Hematopoietic multipotent progenitor cell treated with erythropoietin and hydrocortisone succinate and interleukin-3 and kit ligand, for 15 days (in vitro differentiated cells): Measurements from ENCODE around the gene IP6K1.
"Not testable (repeated sequence)": the region's sequence is repeated elsewhere in the genome, so short reads cannot be mapped to it uniquely, and the experiment has no call there.

Source experiments
- DNase-seq: peaks from one replicate; pipeline ENCODE4 v3.0.0-alpha.2; 2015; ENCODE audit warnings: low spot score

The IP6K1 gene

GRCh38 chr3:49711489-49711888 lies 74.9 kb downstream of the IP6K1 start:
- DNase-seq = no peak

GRCh38 chr3:49709852-49710251 lies 76.5 kb downstream of the IP6K1 start:
- DNase-seq = no peak

DNA sequence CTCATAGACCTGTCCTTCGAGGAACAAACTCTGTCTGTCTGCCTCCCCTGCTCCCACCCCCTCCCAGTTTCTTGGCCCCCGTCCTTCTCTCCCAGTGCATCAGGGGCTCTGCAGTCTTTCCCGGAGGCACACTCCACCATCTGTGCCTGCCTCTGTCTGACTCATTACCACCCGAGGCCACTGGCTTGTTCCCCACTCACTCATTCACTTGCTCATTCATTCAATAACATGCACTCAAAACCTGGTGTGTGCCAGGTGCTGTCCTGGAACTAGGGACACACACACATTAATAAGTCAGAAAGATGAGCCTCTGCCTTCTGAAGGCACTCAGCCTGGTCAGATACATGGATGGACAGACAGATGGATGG lies 79.2 kb downstream of the IP6K1 start:
- DNase-seq = no peak

- DNase-seq = no peak
These were observed 79.8 kb downstream of the IP6K1 start for GRCh38 chr3:49706456-49707112.

DNA sequence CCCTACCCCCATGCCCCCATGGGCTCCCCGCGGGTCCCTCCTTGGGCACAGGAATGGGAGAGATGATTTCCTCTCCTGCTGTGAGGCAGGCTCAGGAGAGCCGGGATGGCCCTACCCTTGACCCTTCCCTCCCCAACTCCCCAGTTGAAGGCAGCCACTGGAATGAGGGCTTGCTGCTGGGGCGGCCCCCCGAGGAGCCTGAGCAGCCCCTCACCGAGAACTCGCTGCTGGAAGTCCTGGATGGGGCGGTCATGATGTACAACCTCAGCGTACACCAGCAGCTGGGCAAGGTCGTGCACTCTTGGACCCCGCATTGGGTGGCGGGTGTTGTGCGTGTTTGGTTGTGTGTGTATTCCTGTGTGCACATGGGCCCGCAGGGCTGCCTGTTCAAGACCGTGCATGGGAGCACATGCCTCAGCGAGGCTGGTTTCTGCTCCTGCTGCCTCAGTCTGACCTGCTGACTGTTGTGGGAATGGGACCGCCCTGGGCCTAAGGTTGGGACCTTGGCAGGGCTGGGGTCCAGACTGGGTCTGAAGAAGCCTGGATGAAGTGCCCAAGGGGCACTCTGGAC lies 80.9 kb downstream of the IP6K1 start:
- DNase-seq = no peak

DNA sequence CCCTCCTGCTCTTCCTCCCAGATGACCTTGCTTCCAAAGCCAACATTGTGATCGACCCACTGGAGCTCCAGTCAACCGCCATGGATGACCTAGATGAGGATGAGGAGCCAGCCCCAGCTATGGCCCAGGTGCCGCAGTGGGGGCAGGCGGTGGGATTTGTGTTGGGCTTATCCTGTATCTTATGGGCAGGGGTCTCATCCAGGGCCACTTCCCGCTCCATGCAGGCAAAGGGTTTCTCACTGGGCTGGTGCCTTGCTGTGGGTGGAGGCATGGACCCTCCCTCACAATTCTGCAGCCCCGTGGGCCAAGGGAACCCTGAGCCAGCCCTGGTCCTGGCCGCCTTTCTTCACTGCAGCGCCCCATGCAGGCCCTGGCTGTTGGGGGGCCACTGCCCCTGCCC lies 81.7 kb downstream of the IP6K1 start:
- DNase-seq = no peak

DNA sequence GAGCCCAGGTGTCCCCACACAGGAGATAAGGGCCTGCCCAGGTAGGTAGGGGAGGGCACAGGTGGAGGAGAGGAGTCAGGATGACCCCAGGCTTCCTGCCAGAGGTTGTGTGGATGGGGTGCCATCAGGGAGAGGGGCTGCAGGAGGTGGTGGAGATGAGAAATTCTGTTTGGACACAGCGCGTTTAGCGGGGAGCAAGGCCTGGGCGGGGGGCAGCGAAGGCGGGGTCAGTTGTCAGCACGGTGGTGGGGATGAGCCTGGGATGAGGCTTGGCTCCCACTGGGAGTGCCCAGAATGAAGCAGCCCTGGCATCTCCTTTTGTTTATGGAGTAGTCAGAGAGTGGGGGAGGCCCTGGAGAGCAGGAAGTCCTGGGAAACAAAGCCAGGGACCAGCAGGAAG lies 82.4 kb downstream of the IP6K1 start:
- DNase-seq = no peak

DNA sequence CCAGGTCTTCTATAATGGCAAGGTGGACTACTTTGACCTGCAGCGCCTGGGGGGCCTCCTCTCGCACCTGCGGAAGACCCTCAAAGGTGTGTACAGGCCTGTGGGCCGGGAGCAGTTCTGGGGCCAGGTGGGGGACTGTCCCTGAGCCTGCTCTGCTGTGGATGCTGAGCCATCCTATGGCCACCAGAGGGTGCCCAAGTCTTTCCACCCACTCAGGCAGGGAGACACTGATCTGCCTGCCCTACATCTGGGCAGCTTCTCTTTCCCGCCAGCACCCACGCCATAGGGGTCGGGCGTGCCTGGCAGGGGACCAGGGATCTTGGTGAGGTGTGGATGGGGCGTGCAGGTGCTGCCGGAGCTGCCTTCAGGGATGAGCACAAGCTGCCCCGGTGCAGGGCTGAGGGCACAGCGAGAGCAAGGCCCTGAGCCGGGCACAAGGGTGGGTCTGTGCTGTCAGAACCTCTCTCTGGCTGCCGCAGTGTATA lies 82.9 kb downstream of the IP6K1 start:
- DNase-seq = peak; percentile 78

GRCh38 chr3:49702672-49703071 lies 83.7 kb downstream of the IP6K1 start:
- DNase-seq = no peak

DNA sequence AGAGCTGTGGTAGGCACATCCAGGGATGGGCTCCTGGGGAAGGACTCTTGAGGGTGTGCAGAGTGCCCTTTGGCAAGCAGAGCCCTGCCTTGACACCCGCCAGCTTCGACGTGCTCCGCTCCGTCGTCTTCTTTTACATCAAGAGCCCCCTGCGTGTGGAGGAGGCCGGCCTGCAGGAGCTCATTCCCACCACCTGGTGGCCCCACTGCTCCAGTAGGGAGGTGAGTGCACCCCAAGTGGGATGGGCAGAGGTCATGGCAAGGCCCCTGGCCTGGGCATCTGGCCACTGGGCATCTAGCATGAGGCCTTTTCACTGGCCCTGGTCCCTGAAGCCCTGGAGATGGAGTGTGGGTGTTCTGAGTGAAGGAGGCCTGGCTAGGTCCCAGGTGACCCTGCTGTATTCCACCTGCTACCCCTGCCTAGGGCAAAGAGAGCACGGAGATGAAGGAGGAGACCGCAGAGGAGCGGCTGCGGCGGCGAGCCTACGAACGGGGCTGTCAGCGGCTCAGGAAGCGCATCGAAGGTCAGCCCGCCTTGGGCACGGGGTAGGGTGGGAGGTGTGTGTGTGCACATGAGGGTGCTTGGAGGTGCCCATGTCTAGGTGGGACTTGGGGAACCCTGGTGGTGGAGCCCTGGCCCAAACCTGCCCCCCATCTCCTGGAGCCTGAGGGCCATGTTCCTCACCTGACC lies 84.8 kb downstream of the IP6K1 start:
- no peak for DNase-seq

- DNase-seq = no peak
These were observed 85.8 kb downstream of the IP6K1 start for GRCh38 chr3:49700453-49701128.

- no peak for DNase-seq
These were observed 86.3 kb downstream of the IP6K1 start for GRCh38 chr3:49700014-49700413.

- peak; percentile 39 for DNase-seq
These were observed 86.9 kb downstream of the IP6K1 start for GRCh38 chr3:49699281-49699979.

DNA sequence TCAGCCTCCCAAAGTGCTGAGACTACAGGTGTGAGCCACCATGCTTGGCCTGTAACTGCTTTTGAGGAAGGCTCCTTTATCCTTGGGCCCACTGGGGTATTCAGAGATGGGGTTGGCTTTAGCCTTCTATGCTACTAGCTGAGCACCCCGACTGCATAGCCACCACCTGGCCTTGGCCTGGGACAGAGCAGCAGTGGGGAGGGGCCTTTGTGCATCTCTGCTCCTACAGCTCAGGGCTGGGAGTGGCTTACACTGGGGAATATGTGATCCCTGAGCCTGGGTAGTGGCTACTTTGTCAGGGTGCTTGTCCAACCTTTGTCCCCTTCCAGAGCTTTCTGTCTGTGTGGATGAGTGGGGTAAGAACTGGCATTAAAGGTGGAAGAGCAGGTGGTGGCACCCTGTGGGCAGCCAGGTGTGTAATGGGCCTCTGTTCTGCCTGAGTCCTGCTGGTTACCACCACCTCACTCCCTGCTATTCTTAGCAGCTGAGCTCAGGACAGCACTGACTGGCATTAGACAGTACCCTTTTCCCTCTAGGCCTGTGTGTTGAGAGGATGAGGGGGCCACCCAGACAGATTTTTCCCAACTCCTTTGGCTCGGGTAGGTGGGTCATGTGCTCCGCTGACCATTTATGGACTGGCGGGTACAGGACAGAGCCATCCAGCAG lies 90.9 kb downstream of the IP6K1 start:
- DNase-seq = not testable (repeated sequence)

DNA sequence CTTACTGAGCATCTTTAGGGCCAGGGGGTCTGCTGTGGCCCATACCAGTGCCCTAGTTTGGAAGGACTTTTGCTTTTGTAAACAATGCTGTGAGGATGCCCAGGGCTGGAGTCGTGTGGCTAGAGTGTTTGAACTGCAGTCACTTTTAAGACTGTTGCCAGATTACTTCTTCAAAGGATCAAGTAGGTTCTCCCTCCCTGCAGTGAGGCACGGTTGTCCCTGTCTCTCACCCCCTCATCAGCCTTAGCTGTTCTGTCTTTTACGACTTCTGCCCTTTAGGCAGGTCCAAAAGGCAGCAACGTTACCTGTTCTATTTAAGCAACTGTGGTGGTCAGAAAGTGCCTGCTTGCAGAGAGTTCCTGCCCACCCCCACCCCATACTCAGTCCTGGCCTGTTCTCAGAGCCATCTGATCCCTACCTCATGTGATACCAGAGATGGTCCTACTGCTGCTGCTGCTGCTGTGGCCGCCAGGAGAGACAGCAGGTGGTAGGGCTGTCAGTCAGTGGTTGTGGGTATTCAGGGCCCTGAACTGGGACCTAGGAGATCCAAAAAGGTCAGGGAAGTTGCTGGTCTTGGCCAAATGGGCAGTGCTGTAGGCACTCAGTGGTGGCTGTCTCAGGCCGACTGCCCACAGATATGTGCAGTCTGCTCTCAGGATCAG lies 91.8 kb downstream of the IP6K1 start:
- not testable (repeated sequence) for DNase-seq

DNA sequence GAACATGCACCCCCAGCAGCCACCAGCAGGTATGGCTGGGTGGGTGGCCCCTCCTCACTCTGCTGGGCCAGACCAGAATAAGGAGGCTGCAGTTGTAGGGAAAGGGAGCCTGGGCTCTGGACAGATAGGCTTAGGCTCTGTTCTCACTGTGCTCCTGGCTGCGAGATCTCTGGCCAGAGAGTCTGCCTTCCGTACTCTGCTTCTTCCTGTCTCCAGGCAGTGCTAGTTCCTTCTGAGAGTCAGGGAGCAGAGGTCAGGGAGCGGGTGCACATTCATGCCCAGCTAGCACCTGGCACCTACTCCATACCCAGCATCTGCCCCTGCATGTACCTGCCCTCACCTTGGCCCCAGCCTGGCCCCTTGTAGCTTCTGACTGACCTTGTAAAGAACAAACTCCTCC lies 94.9 kb downstream of the IP6K1 start:
- not testable (repeated sequence) for DNase-seq

GRCh38 chr3:49690856-49691255 lies 95.5 kb downstream of the IP6K1 start:
- not testable (repeated sequence) for DNase-seq

- peak; percentile 55 for DNase-seq
These were observed 96.3 kb downstream of the IP6K1 start for GRCh38 chr3:49689908-49690624.

DNA sequence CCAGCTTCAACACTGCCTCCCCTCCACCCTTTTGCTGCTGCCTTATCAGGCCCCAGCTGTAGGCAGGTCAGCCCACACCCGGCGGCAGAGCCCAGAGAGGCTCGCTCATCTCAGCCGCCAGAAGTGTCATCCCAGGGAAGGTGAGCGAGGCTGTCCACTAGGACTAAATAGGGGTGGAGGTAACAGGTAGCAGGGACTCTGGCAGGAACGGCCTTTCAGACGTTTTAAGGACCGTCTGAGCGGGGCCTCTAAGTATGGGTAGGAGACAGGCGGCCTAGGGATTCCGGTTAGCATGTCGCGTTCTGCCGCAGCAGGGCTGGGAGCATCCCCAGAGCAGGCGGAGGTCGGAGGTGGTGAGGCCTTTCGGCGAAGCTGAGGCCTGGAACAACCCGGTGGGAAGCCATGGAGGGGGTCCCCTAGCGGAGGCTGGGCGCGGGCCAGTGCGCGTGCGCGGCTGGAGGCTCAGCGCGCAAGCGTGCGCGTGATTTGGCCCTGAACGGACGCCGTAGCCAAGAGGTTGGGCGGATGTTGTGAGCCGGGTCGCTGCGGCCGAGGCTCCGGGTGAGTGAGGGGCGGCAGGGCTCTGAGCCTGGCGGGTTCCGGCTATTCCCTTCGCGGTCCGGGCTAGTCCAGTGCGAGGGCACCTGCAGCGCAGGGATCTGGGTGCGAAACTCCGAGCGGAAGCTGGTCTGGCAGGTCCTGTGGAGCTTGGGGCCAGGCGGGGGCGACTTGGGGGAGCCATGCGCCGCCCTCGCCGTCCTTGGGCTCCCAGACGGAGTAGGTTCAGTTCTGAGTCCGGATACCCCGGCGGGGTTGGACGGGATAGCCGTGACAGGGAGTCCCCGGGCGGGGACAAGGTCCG lies 97.1 kb downstream of the IP6K1 start, which contains the start of the genes MST1 and RNF123:
Gene MST1, minus strand, starts transcription at position 429 of the 862 bp plus-strand sequence. CDS start 783 bp downstream, outside the sequence.
Gene RNF123, plus strand, starts transcription at position 512 of the 862 bp plus-strand sequence. CDS start 1,609 bp downstream, outside the sequence.
- DNase-seq = peak; percentile 88
